K562 (cell line): ENCODE results near the gene PCDHGA7. TPM values are rescaled to one million over a fixed set of nuclear protein-coding genes. Genes with fewer than 3 reads are reported as not detected.

Experiments used
- ATAC-seq: fragments of 200-7000 bp; cut with Tn5 transposase; 3 replicates; pipeline ENCODE4 v1.9.1; 2020; ENCODE audit warnings: moderate library complexity
- BruUV-seq: library from RNA; stranded (reverse); fragments of 400-500 nt; replicated peaks from 2 replicates; lab custom pipeline; 2021; lab: Mats Ljungman, UMichigan
- CTCF ChIA-PET: fragments of 300-600 bp; formaldehyde crosslinking; extraction: SDS; loops from one replicate; lab custom pipeline; 2021; ENCODE audit warnings: low intra/inter-chr PET ratio; lab: Yijun Ruan, JAX
- POLR2A ChIA-PET: fragments of 300-600, 350-650 bp; sonication (Branson Sonifier 250); formaldehyde crosslinking; extraction: SDS; loops from one replicate; lab custom pipeline; 2021; ENCODE audit warnings: antibody characterized with exemption, inconsistent platforms; lab: Yijun Ruan, JAX
- DNase-seq, 4 experiments: peaks; one replicate each; pipeline versions ENCODE4 v3.0.0 to v3.0.0-alpha.2; 2011 to 2018; ENCODE audit warnings: low spot score in 3 of 4, mixed read lengths in 3 of 4; ENCODE audit errors: extremely low read depth in 1 of 4
- FAIRE-seq: peaks from 2 replicates; lab custom pipeline; 2011; peaks lifted over from hg19 to GRCh38; lab: Jason Lieb, UNC
- H2AFZ ChIP-seq: 2 replicates; pipeline ENCODE4 v1.6.0; 2011; ENCODE audit warnings: low read depth, low read length, control low read depth, inconsistent platforms
- H3K27ac ChIP-seq: fragments of 200-600 bp; 3 replicates; pipeline ENCODE4 v1.8.0; 2011; ENCODE audit warnings: low read depth, mild to moderate bottlenecking, control low read depth, inconsistent platforms, low read length, moderate library complexity, mixed read lengths; ENCODE audit errors: extremely low read depth
- H3K27me3 ChIP-seq, 2 experiments: fragments of 300-600 bp in 1 of 2; 2 replicates in 1 of 2; 3 replicates in 1 of 2; pipeline versions ENCODE4 v1.6.0 to v1.8.0; 2011; ENCODE audit warnings: inconsistent platforms in 2 of 2, low read length in 2 of 2, mild to moderate bottlenecking in 1 of 2, mixed read lengths in 1 of 2, moderate library complexity in 1 of 2; ENCODE audit not compliant: control insufficient read depth in 2 of 2, insufficient read depth in 2 of 2
- H3K36me3 ChIP-seq: fragments of 300-600 bp; 3 replicates; pipeline ENCODE4 v1.8.0; 2011; ENCODE audit warnings: mild to moderate bottlenecking, low read length, inconsistent platforms; ENCODE audit not compliant: control insufficient read depth, insufficient read depth
- H3K4me1 ChIP-seq, 2 experiments: fragments of 200-600 bp in 1 of 2; replicated peaks in 1 of 2; 2 replicates in 1 of 2; 3 replicates in 1 of 2; pipeline versions ENCODE4 v1.5.1 to v1.8.0; 2011; ENCODE audit warnings: inconsistent platforms in 2 of 2, low read length in 2 of 2, mild to moderate bottlenecking in 1 of 2, mixed read lengths in 1 of 2, moderate library complexity in 1 of 2; ENCODE audit not compliant: control insufficient read depth in 2 of 2, insufficient read depth in 2 of 2
- H3K4me2 ChIP-seq: 2 replicates; pipeline ENCODE4 v1.6.1; 2011; ENCODE audit warnings: low read length, control low read depth, inconsistent platforms, mixed read lengths; ENCODE audit not compliant: insufficient read depth
- H3K4me3 ChIP-seq: fragments of 200-600 bp; sonication (generic), shearing (Covaris generic); 2 replicates; pipeline ENCODE4 v1.5.1; 2016; ENCODE audit warnings: control low read depth, inconsistent platforms
- H3K79me2 ChIP-seq: fragments of 200-600 bp; 3 replicates; pipeline ENCODE4 v1.8.0; 2011; ENCODE audit warnings: low read length, inconsistent platforms; ENCODE audit not compliant: control insufficient read depth, insufficient read depth
- H3K9ac ChIP-seq, 2 experiments: 2 replicates each; pipeline versions ENCODE4 v1.6.0 to v1.6.1; 2011; ENCODE audit warnings: low read depth in 2 of 2, low read length in 2 of 2, control low read depth in 1 of 2, inconsistent platforms in 1 of 2, mild to moderate bottlenecking in 1 of 2, mixed read lengths in 1 of 2; ENCODE audit not compliant: insufficient read depth in 1 of 2
- H3K9me1 ChIP-seq: one replicate; pipeline ENCODE4 v1.6.0; 2011; ENCODE audit warnings: inconsistent platforms, mild to moderate bottlenecking, low read length, moderate library complexity; ENCODE audit not compliant: control insufficient read depth, insufficient read depth
- H3K9me3 ChIP-seq: replicated peaks from 2 replicates; pipeline ENCODE4 v1.5.1; 2011; ENCODE audit warnings: low read depth, low read length, inconsistent platforms; ENCODE audit not compliant: control insufficient read depth, insufficient read depth
- H4K20me1 ChIP-seq: replicated peaks from 2 replicates; pipeline ENCODE4 v1.6.1; 2011; ENCODE audit warnings: low read length, inconsistent platforms, mixed read lengths; ENCODE audit not compliant: control insufficient read depth, insufficient read depth
- CBFA2T2 ChIP-seq: fragments of 450-650 bp; conservative IDR thresholded peaks from 2 replicates; pipeline ENCODE4 v1.6.1; 2017; ENCODE audit warnings: mild to moderate bottlenecking
- E2F3 ChIP-seq: fragments of 250-450 bp; sonication (Bioruptor Pico); IDR thresholded peaks from 2 replicates; pipeline ENCODE4 v1.4.0; 2020; ENCODE audit warnings: mild to moderate bottlenecking
- HMGXB4 ChIP-seq: sonication (generic); formaldehyde crosslinking; IDR thresholded peaks from 2 replicates; pipeline ENCODE4 v1.8.1; 2023; ENCODE audit warnings: mild to moderate bottlenecking, missing genetic modification reagents
- NELFE ChIP-seq: IDR thresholded peaks from 2 replicates; pipeline ENCODE4 v1.6.1; 2011; ENCODE audit warnings: mild to moderate bottlenecking; ENCODE audit not compliant: insufficient read depth, insufficient read length
- SMARCC2 ChIP-seq: fragments of 450-650 bp; IDR thresholded peaks from 2 replicates; pipeline ENCODE4 v1.6.1; 2017; ENCODE audit warnings: antibody characterized with exemption, moderate library complexity, mild to moderate bottlenecking, low read depth
- ZNF280A ChIP-seq: fragments of 450-650 bp; IDR thresholded peaks from 2 replicates; pipeline ENCODE4 v1.6.1; 2018; ENCODE audit warnings: mild to moderate bottlenecking, low read depth; ENCODE audit not compliant: partially characterized antibody
- ZNF766 ChIP-seq: fragments of 200-800 bp; sonication (Bioruptor generic); conservative IDR thresholded peaks from 2 replicates; pipeline ENCODE4 v1.6.1; 2016; ENCODE audit warnings: missing genetic modification characterization, missing compliant biosample characterization
- ZNF830 ChIP-seq: fragments of 250-450 bp; sonication (Bioruptor Pico); IDR thresholded peaks from 2 replicates; pipeline ENCODE4 v1.5.0; 2021; ENCODE audit warnings: mild to moderate bottlenecking
- WGBS: fragments of 100-300 bp; shearing (Covaris generic); methylation state at CpG from one replicate; pipeline ENCODE4 v1.1.6; 2016; ENCODE audit warnings: low coverage, mixed read lengths; ENCODE audit not compliant: insufficient coverage; ENCODE audit errors: missing lambda C conversion rate; 5-methylcytosine and 5-hydroxymethylcytosine counted together
- in situ Hi-C: fragments of 300-500 bp; cut with MboI; formaldehyde crosslinking; loops from 4 replicates; pipeline ENCODE4 v1.15.0; 2018; ENCODE audit warnings: inconsistent platforms, mixed read lengths
- intact Hi-C: fragments of 100-400 bp; cut with micrococcal nuclease; formaldehyde crosslinking; loops from 2 replicates; pipeline ENCODE4 v1.14.2; 2022
- polyA plus RNA-seq, 8 experiments: library from polyadenylated mRNA; depleted of rRNA in 4 of 8; stranded (reverse) in 5 of 8; unstranded in 3 of 8; fragments of >200 nt; fragmentation: Nextera tagmentation in 2 of 8; fragmentation: Illumina TruSeq in 1 of 8; extraction: Ambion mirVana in 2 of 8; extraction: Trizol in 1 of 8; gene quantifications; 2 replicates each; pipeline versions ENCODE4 v1.2.1 to v1.2.3, GENCODE V29; 2011 to 2014; ENCODE audit warnings: inconsistent platforms in 1 of 8, missing spikeins in 1 of 8
- total RNA-seq, 7 experiments: library from RNA; depleted of rRNA in 6 of 7; stranded (reverse); fragments of >200 nt in 6 of 7; fragmentation: Illumina TruSeq in 2 of 7; extraction: Trizol in 2 of 7; gene quantifications; 2 replicates each; pipeline versions ENCODE4 v1.2.1 to v1.2.3, GENCODE V29; 2011 to 2021; ENCODE audit warnings: low replicate concordance in 1 of 7

Gene PCDHGA7
- total and polyA plus RNA-seq, 9 of the 15 experiments (the other 6 are each of a cell fraction or from before 2014, with no cell fraction given) = 0.03 to 0.11 (median 0.06) TPM; not detected in 5

- Histone ChIP-seq H3K4me1 (peaks cover 0 to 11% of the 10 kb centered on the region in 2 experiments; a peak in 2 of 5 replicates), H3K36me3 (no peaks in the 10 kb centered on the region), H3K9me3 (no peaks in the 10 kb centered on the region), H3K4me3 (no peak overlapping the region), H4K20me1 (no peaks in the 10 kb centered on the region), H3K79me2 (no peaks in the 10 kb centered on the region), H3K4me2 (no peak overlapping the region)
- ChIA-PET CTCF (no interaction called here), POLR2A (interaction anchor here (0.7 kb wide), 1 partner anchor 13 kb away, joined by 3 read pairs; the partner anchor contains the start of gene PCDHGB5)
- ATAC-seq (no peak), FAIRE-seq (no peak), DNase-seq (no peak)
- 2% methylated on average over 43 of the region's 43 CpGs for WGBS
- BruUV-seq = no TSS peak
- TF ChIP-seq ZNF830 (CRISPR knock-in tag) (no peak), ZNF766 (CRISPR knock-in tag) (no peak), ZNF280A (no peak), E2F3 (CRISPR knock-in tag) (no peak), SMARCC2 (no peak), NELFE (no peak), CBFA2T2 (no peak), HMGXB4 (no peak)
- TF ChIP-seq, all 486 proteins: peak for 0
- H3K27ac ChIP-seq = no peak overlapping the region
- intact Hi-C loops = no loop called here
- H3K9ac ChIP-seq = no peak overlapping the region
- H3K9me1 ChIP-seq = no peaks in the 10 kb centered on the region
- in situ Hi-C loops = no loop called here
- H2AFZ ChIP-seq = no peak overlapping the region
- peaks cover 9 to 35% of the 10 kb centered on the region in 2 experiments; a peak in 4 of 5 replicates for H3K27me3 ChIP-seq
These were observed 2.1 kb downstream of the PCDHGA7 start for GRCh38 chr5:141384471-141385267.
